T-helper 2 cell treated with Interferon-gamma antibody and Interleukin-4, amounts not matched to agents 5 μg/mL and 100 μg/mL, for 36 hours (primary cell): ENCODE measurements around the gene SERTM1.

Experiments
- DNase-seq: peaks from one replicate; pipeline ENCODE4 v3.0.0; 2021; ENCODE audit warnings: low spot score
- H3K27ac Mint-ChIP-seq: one replicate; pipeline ENCODE4 v1.8.0; 2021; ENCODE audit warnings: mild to moderate bottlenecking, mixed read lengths
- H3K27me3 Mint-ChIP-seq: one replicate; pipeline ENCODE4 v1.8.0; 2021; ENCODE audit warnings: low read depth, mixed read lengths
- H3K36me3 Mint-ChIP-seq: one replicate; pipeline ENCODE4 v1.8.0; 2021; ENCODE audit warnings: low read depth, mixed read lengths
- H3K4me1 Mint-ChIP-seq: one replicate; pipeline ENCODE4 v1.8.0; 2021; ENCODE audit warnings: low read depth, mixed read lengths
- H3K4me3 Mint-ChIP-seq: one replicate; pipeline ENCODE4 v1.8.0; 2022; ENCODE audit warnings: mild to moderate bottlenecking, moderate library complexity, mixed read lengths
- H3K9me3 Mint-ChIP-seq: one replicate; pipeline ENCODE4 v1.8.0; 2021; ENCODE audit warnings: mixed read lengths

Gene SERTM1

GRCh38 chr13:36681894-36682624 is 8.2 kb downstream of the SERTM1 start:
- Mint-ChIP-seq H3K27ac (no peak overlapping the region), H3K4me1 (no peaks in the 10 kb centered on the region), H3K27me3 (no peaks in the 10 kb centered on the region), H3K4me3 (no peak overlapping the region), H3K36me3 (no peaks in the 10 kb centered on the region), H3K9me3 (no peaks in the 10 kb centered on the region)
- DNase-seq = no peak

- Mint-ChIP-seq H3K36me3 (no peaks in the 10 kb centered on the region), H3K27me3 (no peaks in the 10 kb centered on the region), H3K27ac (no peak overlapping the region), H3K4me3 (no peak overlapping the region), H3K9me3 (no peaks in the 10 kb centered on the region), H3K4me1 (no peaks in the 10 kb centered on the region)
- DNase-seq = no peak
Observed at GRCh38 chr13:36683701-36684100, 9.9 kb downstream of the SERTM1 start.

GRCh38 chr13:36685927-36686326 is 12.1 kb downstream of the SERTM1 start:
- Mint-ChIP-seq H3K36me3 (no peaks in the 10 kb centered on the region), H3K4me1 (no peaks in the 10 kb centered on the region), H3K9me3 (no peaks in the 10 kb centered on the region), H3K4me3 (no peak overlapping the region), H3K27me3 (peaks cover 2% of the 10 kb centered on the region), H3K27ac (no peak overlapping the region)
- no peak for DNase-seq

- Mint-ChIP-seq H3K9me3 (no peaks in the 10 kb centered on the region), H3K36me3 (no peaks in the 10 kb centered on the region), H3K27ac (no peak overlapping the region), H3K4me3 (no peak overlapping the region), H3K4me1 (no peaks in the 10 kb centered on the region), H3K27me3 (no peaks in the 10 kb centered on the region)
- DNase-seq = no peak
Observed at GRCh38 chr13:36696410-36697010, 22.7 kb downstream of the SERTM1 start.

- no peaks in the 10 kb centered on the region for H3K4me1 Mint-ChIP-seq
- H3K4me3 Mint-ChIP-seq = no peak overlapping the region
- no peaks in the 10 kb centered on the region for H3K27me3 Mint-ChIP-seq
- H3K36me3 Mint-ChIP-seq = no peaks in the 10 kb centered on the region
- no peak for DNase-seq
- H3K27ac Mint-ChIP-seq = no peak overlapping the region
- H3K9me3 Mint-ChIP-seq = no peaks in the 10 kb centered on the region
Observed at GRCh38 chr13:36700170-36700569, 26.4 kb downstream of the SERTM1 start.

- no peak overlapping the region for H3K4me3 Mint-ChIP-seq
- no peaks in the 10 kb centered on the region for H3K36me3 Mint-ChIP-seq
- DNase-seq = no peak
- no peaks in the 10 kb centered on the region for H3K4me1 Mint-ChIP-seq
- no peaks in the 10 kb centered on the region for H3K9me3 Mint-ChIP-seq
- H3K27me3 Mint-ChIP-seq = peaks cover 3% of the 10 kb centered on the region
- H3K27ac Mint-ChIP-seq = no peak overlapping the region
Observed at GRCh38 chr13:36706755-36707154, 32.9 kb downstream of the SERTM1 start.

- Mint-ChIP-seq H3K4me3 (no peak overlapping the region), H3K36me3 (no peaks in the 10 kb centered on the region), H3K4me1 (no peaks in the 10 kb centered on the region), H3K27ac (no peak overlapping the region), H3K9me3 (no peaks in the 10 kb centered on the region), H3K27me3 (peaks cover 3% of the 10 kb centered on the region)
- no peak for DNase-seq
Observed at GRCh38 chr13:36709136-36709890, 35.5 kb downstream of the SERTM1 start.

- H3K4me3 Mint-ChIP-seq = no peak overlapping the region
- DNase-seq = no peak
- H3K9me3 Mint-ChIP-seq = no peaks in the 10 kb centered on the region
- no peaks in the 10 kb centered on the region for H3K4me1 Mint-ChIP-seq
- peaks cover 3% of the 10 kb centered on the region for H3K27me3 Mint-ChIP-seq
- no peak overlapping the region for H3K27ac Mint-ChIP-seq
- no peaks in the 10 kb centered on the region for H3K36me3 Mint-ChIP-seq
Observed at GRCh38 chr13:36710396-36710795, 36.6 kb downstream of the SERTM1 start.

- H3K27ac Mint-ChIP-seq = no peak overlapping the region
- DNase-seq = no peak
- no peaks in the 10 kb centered on the region for H3K36me3 Mint-ChIP-seq
- no peaks in the 10 kb centered on the region for H3K4me1 Mint-ChIP-seq
- H3K9me3 Mint-ChIP-seq = no peaks in the 10 kb centered on the region
- peaks cover 3% of the 10 kb centered on the region for H3K27me3 Mint-ChIP-seq
- no peak overlapping the region for H3K4me3 Mint-ChIP-seq
Observed at GRCh38 chr13:36712290-36712689, 38.5 kb downstream of the SERTM1 start.

GRCh38 chr13:36712770-36713169 is 39.0 kb downstream of the SERTM1 start:
- Mint-ChIP-seq H3K27me3 (peaks cover 3% of the 10 kb centered on the region), H3K9me3 (no peaks in the 10 kb centered on the region), H3K4me1 (no peaks in the 10 kb centered on the region), H3K36me3 (no peaks in the 10 kb centered on the region), H3K4me3 (no peak overlapping the region), H3K27ac (no peak overlapping the region)
- no peak for DNase-seq

GRCh38 chr13:36713887-36714286 is 40.1 kb downstream of the SERTM1 start:
- H3K9me3 Mint-ChIP-seq = no peaks in the 10 kb centered on the region
- no peak for DNase-seq

GRCh38 chr13:36715841-36716240 is 42.0 kb downstream of the SERTM1 start:
- Mint-ChIP-seq H3K27me3 (no peaks in the 10 kb centered on the region), H3K9me3 (no peaks in the 10 kb centered on the region), H3K27ac (no peak overlapping the region), H3K4me1 (no peaks in the 10 kb centered on the region), H3K4me3 (no peak overlapping the region), H3K36me3 (no peaks in the 10 kb centered on the region)
- no peak for DNase-seq

More at GRCh38 chr13:36713887-36714286, 40.1 kb downstream of the SERTM1 start:
- Mint-ChIP-seq H3K27me3 (peaks cover 3% of the 10 kb centered on the region), H3K27ac (no peak overlapping the region), H3K36me3 (no peaks in the 10 kb centered on the region), H3K4me1 (no peaks in the 10 kb centered on the region), H3K4me3 (no peak overlapping the region)

- no peaks in the 10 kb centered on the region for H3K4me1 Mint-ChIP-seq
- H3K27me3 Mint-ChIP-seq = no peaks in the 10 kb centered on the region
- H3K9me3 Mint-ChIP-seq = no peaks in the 10 kb centered on the region
- no peaks in the 10 kb centered on the region for H3K36me3 Mint-ChIP-seq
- H3K4me3 Mint-ChIP-seq = no peak overlapping the region
- no peak overlapping the region for H3K27ac Mint-ChIP-seq
- no peak for DNase-seq
Observed at GRCh38 chr13:36717017-36717416, 43.2 kb downstream of the SERTM1 start.

- Mint-ChIP-seq H3K27ac (no peak overlapping the region), H3K27me3 (no peaks in the 10 kb centered on the region), H3K9me3 (no peaks in the 10 kb centered on the region), H3K4me3 (no peak overlapping the region), H3K36me3 (no peaks in the 10 kb centered on the region), H3K4me1 (no peaks in the 10 kb centered on the region)
- no peak for DNase-seq
Observed at GRCh38 chr13:36717966-36718545, 44.2 kb downstream of the SERTM1 start.
